ENCODE results near the gene SCG5.
A peak's percentile ranks its signal among the peaks of the same experiment; 100 is the strongest.

The SCG5 gene

GRCh38 chr15:32692286-32692685, 50.8 kb downstream of the SCG5 start:
- DNase-seq: no peak

GRCh38 chr15:32694222-32694983, 52.9 kb downstream of the SCG5 start:
- DNase-seq: no peak

GRCh38 chr15:32698773-32699390, 57.4 kb downstream of the SCG5 start:
- no peak for DNase-seq

- no peak for DNase-seq
Measured at GRCh38 chr15:32700501-32701150, 59.1 kb downstream of the SCG5 start.

GRCh38 chr15:32701863-32702262, 60.4 kb downstream of the SCG5 start:
- DNase-seq: no peak

- DNase-seq: peak; percentile 3
Measured at GRCh38 chr15:32704395-32704981, 63.0 kb downstream of the SCG5 start.

GRCh38 chr15:32705446-32705845, 63.9 kb downstream of the SCG5 start:
- DNase-seq: no peak

- DNase-seq: no peak
Measured at GRCh38 chr15:32706704-32707103, 65.2 kb downstream of the SCG5 start.

GRCh38 chr15:32707436-32707835, 65.9 kb downstream of the SCG5 start:
- no peak for DNase-seq

GRCh38 chr15:32709295-32710033, 68.0 kb downstream of the SCG5 start:
- DNase-seq: no peak

- DNase-seq: no peak
Measured at GRCh38 chr15:32715276-32715675, 73.8 kb downstream of the SCG5 start.

- no peak for DNase-seq
Measured at GRCh38 chr15:32716216-32716914, 74.9 kb downstream of the SCG5 start.

GRCh38 chr15:32716915-32717425, 75.5 kb downstream of the SCG5 start:
- no peak for DNase-seq

GRCh38 chr15:32717426-32718226, 76.1 kb downstream of the SCG5 start, which contains the start of gene GREM1:
Gene GREM1, plus strand, starts transcription at chr15:32718004. Its CDS starts 12,687 bp downstream, at chr15:32730691.
- no peak for DNase-seq

- peak; percentile 2 for DNase-seq
Measured at GRCh38 chr15:32718227-32718820, 76.8 kb downstream of the SCG5 start.

- no peak for DNase-seq
Measured at GRCh38 chr15:32718821-32719716, 77.6 kb downstream of the SCG5 start.

GRCh38 chr15:32721596-32721995, 80.1 kb downstream of the SCG5 start:
- no peak for DNase-seq

GRCh38 chr15:32722136-32722535, 80.6 kb downstream of the SCG5 start:
- DNase-seq: no peak

- no peak for DNase-seq
Measured at GRCh38 chr15:32723171-32723948, 81.8 kb downstream of the SCG5 start.

All from NCI-H1092 (cell line).